ENCODE data around the gene MTFR2.
"Not testable (repeated sequence)": the region's sequence is repeated elsewhere in the genome, so short reads cannot be mapped to it uniquely, and the experiment has no call there.

MTFR2 gene

GRCh38 chr6:136230219-136230853 is 19.8 kb downstream of the MTFR2 start:
- TF ChIP-seq, protein P1, sequence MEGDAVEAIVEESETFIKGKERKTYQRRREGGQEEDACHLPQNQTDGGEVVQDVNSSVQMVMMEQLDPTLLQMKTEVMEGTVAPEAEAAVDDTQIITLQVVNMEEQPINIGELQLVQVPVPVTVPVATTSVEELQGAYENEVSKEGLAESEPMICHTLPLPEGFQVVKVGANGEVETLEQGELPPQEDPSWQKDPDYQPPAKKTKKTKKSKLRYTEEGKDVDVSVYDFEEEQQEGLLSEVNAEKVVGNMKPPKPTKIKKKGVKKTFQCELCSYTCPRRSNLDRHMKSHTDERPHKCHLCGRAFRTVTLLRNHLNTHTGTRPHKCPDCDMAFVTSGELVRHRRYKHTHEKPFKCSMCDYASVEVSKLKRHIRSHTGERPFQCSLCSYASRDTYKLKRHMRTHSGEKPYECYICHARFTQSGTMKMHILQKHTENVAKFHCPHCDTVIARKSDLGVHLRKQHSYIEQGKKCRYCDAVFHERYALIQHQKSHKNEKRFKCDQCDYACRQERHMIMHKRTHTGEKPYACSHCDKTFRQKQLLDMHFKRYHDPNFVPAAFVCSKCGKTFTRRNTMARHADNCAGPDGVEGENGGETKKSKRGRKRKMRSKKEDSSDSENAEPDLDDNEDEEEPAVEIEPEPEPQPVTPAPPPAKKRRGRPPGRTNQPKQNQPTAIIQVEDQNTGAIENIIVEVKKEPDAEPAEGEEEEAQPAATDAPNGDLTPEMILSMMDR (IDR thresholded peaks at IDR 0.05; ENCODE audit: insufficient read depth, low read length, missing control alignments) = no peak
- ChIA-PET CTCF (interaction anchor here (1.5 to 3.1 kb wide), 3 partner anchors 695 to 725 kb away, joined by 3 to 18 read pairs (median 9); no protein-coding TSS in a partner anchor), POLR2A (no interaction called here)
- no peak overlapping the region for H3K4me3 ChIP-seq (ENCODE audit: low read depth, low read length)
- DNase-seq (ENCODE audit: low read depth, low spot score) = no peak

- DNase-seq (ENCODE audit: low read depth, low spot score) = no peak
- TF ChIP-seq, protein P1 (IDR thresholded peaks at IDR 0.05; ENCODE audit: insufficient read depth, low read length, missing control alignments) = no peak
- ChIA-PET CTCF (interaction anchor here (0.6 to 3.2 kb wide), 4 partner anchors 10 to 694 kb away, joined by 3 to 77 read pairs (median 40); no protein-coding TSS in a partner anchor), POLR2A (no interaction called here)
- no peak overlapping the region for H3K4me3 ChIP-seq (ENCODE audit: low read depth, low read length)
Measured at GRCh38 chr6:136228814-136229213, 21.3 kb downstream of the MTFR2 start.

- no peak overlapping the region for H3K4me3 ChIP-seq (ENCODE audit: low read depth, low read length)
- TF ChIP-seq, protein P1 (IDR thresholded peaks at IDR 0.05; ENCODE audit: insufficient read depth, low read length, missing control alignments) = no peak
- DNase-seq (ENCODE audit: low read depth, low spot score) = no peak
- ChIA-PET POLR2A (no interaction called here), CTCF (interaction anchor here (0.6 to 3.2 kb wide), 84 partner anchors 9 to 803 kb away, joined by 3 to 77 read pairs (median 5); partner anchors contain the start of genes MTFR2 and PDE7B)
Measured at GRCh38 chr6:136226674-136227377, 23.3 kb downstream of the MTFR2 start.

GRCh38 chr6:136226027-136226673 is 24.0 kb downstream of the MTFR2 start:
- ChIA-PET POLR2A (no interaction called here), CTCF (interaction anchor here (0.6 to 3.2 kb wide), 94 partner anchors 8 to 776 kb away, joined by 3 to 77 read pairs (median 4); partner anchors contain the start of genes MTFR2 and PDE7B)
- no peak overlapping the region for H3K4me3 ChIP-seq (ENCODE audit: low read depth, low read length)
- TF ChIP-seq, protein P1 (IDR thresholded peaks at IDR 0.05; ENCODE audit: insufficient read depth, low read length, missing control alignments) = peak; percentile 88
- DNase-seq (ENCODE audit: low read depth, low spot score) = no peak

GRCh38 chr6:136225496-136225895 is 24.6 kb downstream of the MTFR2 start:
- TF ChIP-seq, protein P1 (IDR thresholded peaks at IDR 0.05; ENCODE audit: insufficient read depth, low read length, missing control alignments) = no peak
- H3K4me3 ChIP-seq (ENCODE audit: low read depth, low read length) = no peak overlapping the region
- POLR2A ChIA-PET = no interaction called here
- CTCF ChIA-PET = interaction anchor here (0.6 to 3.2 kb wide), 75 partner anchors 7 to 776 kb away, joined by 3 to 77 read pairs (median 5); partner anchors contain the start of genes MTFR2 and PDE7B
- no peak for DNase-seq (ENCODE audit: low read depth, low spot score)

DNA sequence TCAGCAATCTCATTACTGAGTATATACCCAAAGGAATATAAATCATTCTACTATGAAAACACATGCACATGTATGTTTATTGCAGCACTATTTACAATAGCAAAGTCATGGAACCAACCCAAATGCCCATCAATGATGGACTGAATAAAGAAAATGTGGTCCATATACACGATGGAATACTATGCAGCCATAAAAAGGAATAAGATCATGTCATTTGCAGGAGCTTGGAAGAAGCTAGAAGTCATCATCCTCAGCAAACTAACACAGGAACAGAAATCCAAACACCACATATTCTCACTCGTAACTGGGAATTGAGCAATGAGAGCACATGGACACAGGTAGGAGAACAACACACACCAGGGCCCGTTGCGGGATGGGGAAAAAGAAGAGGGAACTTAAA is 25.1 kb downstream of the MTFR2 start:
- H3K4me3 ChIP-seq (ENCODE audit: low read depth, low read length); DNase-seq (ENCODE audit: low read depth, low spot score); POLR2A ChIA-PET: not testable (repeated sequence)
- CTCF ChIA-PET = interaction anchor here (1.5 kb wide), 1 partner anchor 689 kb away, joined by 6 read pairs; no protein-coding TSS in a partner anchor

All from AG04449 (cell line).